K562 (cell line): ENCODE measurements around the gene CCDC116. TPM values are rescaled to one million over a fixed set of nuclear protein-coding genes. Genes with fewer than 3 reads are reported as not detected.

Experiments
- ATF3 ChIP-seq, 2 experiments: fragments of 450-650 bp in 1 of 2; sonication (generic) in 1 of 2; formaldehyde crosslinking in 1 of 2; IDR thresholded peaks in 1 of 2; conservative IDR thresholded peaks in 1 of 2; 2 replicates each; pipeline versions ENCODE4 v1.6.1 to v1.8.1; 2016 to 2023; ENCODE audit warnings: mild to moderate bottlenecking in 2 of 2, moderate library complexity in 2 of 2, inconsistent platforms in 1 of 2, missing genetic modification reagents in 1 of 2
- HNRNPK ChIP-seq: fragments of 200-400 bp; formaldehyde crosslinking; IDR thresholded peaks from one replicate; pipeline ENCODE4 v1.6.1; 2018; ENCODE audit warnings: mild to moderate bottlenecking, low read depth, low read length; ENCODE audit not compliant: poor library complexity, severe bottlenecking
- NFE2 ChIP-seq: IDR thresholded peaks from 2 replicates; pipeline ENCODE4 v1.6.1; 2014; ENCODE audit warnings: antibody characterized with exemption, low read depth
- NFRKB ChIP-seq: fragments of 450-650 bp; IDR thresholded peaks from 2 replicates; pipeline ENCODE4 v1.6.1; 2016; ENCODE audit warnings: low read depth
- PURB ChIP-seq: sonication (generic); formaldehyde crosslinking; IDR thresholded peaks from 2 replicates; pipeline ENCODE4 v1.9.0; 2021; ENCODE audit warnings: low read depth, mild to moderate bottlenecking, missing genetic modification reagents
- WHSC1 ChIP-seq: IDR thresholded peaks from one replicate; pipeline ENCODE4 v1.6.1; 2012; ENCODE audit warnings: low read length, control low read depth, inconsistent platforms
- ZBTB17 ChIP-seq: fragments of 450-650 bp; formaldehyde crosslinking; IDR thresholded peaks from 2 replicates; pipeline ENCODE4 v1.4.0; 2020; ENCODE audit warnings: mild to moderate bottlenecking
- ZBTB40 ChIP-seq, 2 experiments: fragments of 450-650 bp in 1 of 2; sonication (generic) in 1 of 2; formaldehyde crosslinking in 1 of 2; IDR thresholded peaks; 2 replicates each; pipeline versions ENCODE4 v1.7.1 to v1.9.0; 2016 to 2022; ENCODE audit warnings: inconsistent platforms in 1 of 2, mild to moderate bottlenecking in 1 of 2, missing genetic modification reagents in 1 of 2
- ZNF41 ChIP-seq: fragments of 250-450 bp; sonication (Bioruptor Pico); conservative IDR thresholded peaks from 2 replicates; pipeline ENCODE4 v1.4.0; 2020; ENCODE audit warnings: mild to moderate bottlenecking
- ZNF830 ChIP-seq: fragments of 250-450 bp; sonication (Bioruptor Pico); IDR thresholded peaks from 2 replicates; pipeline ENCODE4 v1.5.0; 2021; ENCODE audit warnings: mild to moderate bottlenecking
- polyA plus RNA-seq, 8 experiments: library from polyadenylated mRNA; depleted of rRNA in 4 of 8; stranded (reverse) in 5 of 8; unstranded in 3 of 8; fragments of >200 nt; fragmentation: Nextera tagmentation in 2 of 8; fragmentation: Illumina TruSeq in 1 of 8; extraction: Ambion mirVana in 2 of 8; extraction: Trizol in 1 of 8; gene quantifications; 2 replicates each; pipeline versions ENCODE4 v1.2.1 to v1.2.3, GENCODE V29; 2011 to 2014; ENCODE audit warnings: inconsistent platforms in 1 of 8, missing spikeins in 1 of 8
- total RNA-seq, 7 experiments: library from RNA; depleted of rRNA in 6 of 7; stranded (reverse); fragments of >200 nt in 6 of 7; fragmentation: Illumina TruSeq in 2 of 7; extraction: Trizol in 2 of 7; gene quantifications; 2 replicates each; pipeline versions ENCODE4 v1.2.1 to v1.2.3, GENCODE V29; 2011 to 2021; ENCODE audit warnings: low replicate concordance in 1 of 7
- TF ChIP-seq, protein P1 (sequence below): fragments of 450-650 bp; formaldehyde crosslinking; IDR thresholded peaks from 2 replicates; pipeline ENCODE4 v1.4.0; 2020; ENCODE audit warnings: mild to moderate bottlenecking, moderate library complexity
- TF ChIP-seq, protein P2 (sequence below), 2 experiments: fragments of 450-650 bp; conservative IDR thresholded peaks; 2 replicates each; pipeline ENCODE4 v1.6.1; 2017; ENCODE audit warnings: mild to moderate bottlenecking in 2 of 2, moderate library complexity in 2 of 2

The CCDC116 gene
- total and polyA plus RNA-seq, 9 of the 15 experiments (the other 6 are each of a cell fraction or from before 2014, with no cell fraction given) = 1.6 to 11.3 (median 4.7) TPM

DNA sequence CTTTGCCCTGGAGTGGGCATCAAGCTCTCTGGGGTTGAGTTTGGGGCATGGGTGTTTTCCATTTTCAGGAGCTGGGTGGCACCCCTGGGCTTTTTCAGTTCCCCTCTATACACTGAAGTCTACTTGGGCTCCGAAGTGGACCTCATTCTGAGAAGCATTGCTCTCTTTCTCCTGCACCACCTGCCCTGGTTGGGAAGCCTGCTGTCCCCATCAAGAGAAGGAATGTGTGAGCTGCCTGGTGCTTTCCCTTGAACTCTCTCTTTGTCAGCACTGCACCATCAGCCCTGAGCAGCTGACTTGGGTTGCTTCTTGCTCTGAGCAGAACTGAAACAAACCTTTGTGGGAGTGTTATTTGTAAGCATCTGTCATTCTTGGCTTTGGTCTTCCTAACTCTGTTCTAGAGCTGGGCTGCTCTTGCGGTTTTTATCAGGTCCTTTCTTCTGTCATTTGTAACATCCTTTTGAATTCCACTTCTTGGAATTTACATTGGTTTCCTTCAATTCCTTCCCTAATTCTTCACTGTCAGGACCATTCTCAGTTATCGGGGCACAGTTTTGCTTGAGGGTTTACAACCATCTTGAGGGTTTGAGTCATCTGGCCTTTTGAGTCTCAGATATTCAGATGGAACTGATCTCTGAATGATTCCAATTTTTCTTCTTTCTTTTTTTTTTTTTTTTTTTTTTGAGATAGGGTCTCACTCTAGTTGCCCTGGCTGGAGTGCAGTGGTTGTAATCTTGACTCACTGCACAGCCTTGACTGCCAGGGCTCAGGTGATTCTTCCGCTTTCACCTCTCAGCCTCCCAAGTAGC lies 44.6 kb upstream of the CCDC116 start (continued):
- no peak for TF ChIP-seq ZBTB40 (IDR thresholded peaks at IDR 0.05)
- 0 out of 2 replicates have a peak, but pooled peaks have one; percentile 56 for TF ChIP-seq ZBTB40 (CRISPR knock-in tag; IDR thresholded peaks at IDR 0.05)
- no peak for TF ChIP-seq ATF3 (IDR thresholded peaks at IDR 0.05)
- peak; percentile 55; the same call in 1 of the 2 replicates for TF ChIP-seq ATF3 (CRISPR knock-in tag; conservative IDR thresholded peaks at IDR 0.05)
- peak; percentile 30 for TF ChIP-seq ZNF41 (CRISPR knock-in tag)
- TF ChIP-seq, protein P1, sequence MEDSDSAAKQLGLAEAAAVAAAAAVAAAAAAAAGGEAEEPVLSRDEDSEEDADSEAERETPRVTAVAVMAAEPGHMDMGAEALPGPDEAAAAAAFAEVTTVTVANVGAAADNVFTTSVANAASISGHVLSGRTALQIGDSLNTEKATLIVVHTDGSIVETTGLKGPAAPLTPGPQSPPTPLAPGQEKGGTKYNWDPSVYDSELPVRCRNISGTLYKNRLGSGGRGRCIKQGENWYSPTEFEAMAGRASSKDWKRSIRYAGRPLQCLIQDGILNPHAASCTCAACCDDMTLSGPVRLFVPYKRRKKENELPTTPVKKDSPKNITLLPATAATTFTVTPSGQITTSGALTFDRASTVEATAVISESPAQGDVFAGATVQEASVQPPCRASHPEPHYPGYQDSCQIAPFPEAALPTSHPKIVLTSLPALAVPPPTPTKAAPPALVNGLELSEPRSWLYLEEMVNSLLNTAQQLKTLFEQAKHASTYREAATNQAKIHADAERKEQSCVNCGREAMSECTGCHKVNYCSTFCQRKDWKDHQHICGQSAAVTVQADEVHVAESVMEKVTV (CRISPR knock-in tag) = peak; percentile 30; the same call in 1 of the 2 replicates
- no peak for TF ChIP-seq NFE2
- no peak for TF ChIP-seq PURB (CRISPR knock-in tag)
- peak; percentile 90 for TF ChIP-seq ZBTB17 (CRISPR knock-in tag)
- TF ChIP-seq WHSC1 = peak; percentile 36
- no peak for TF ChIP-seq HNRNPK
- no peak for TF ChIP-seq NFRKB
- no peak for TF ChIP-seq ZNF830
- TF ChIP-seq, protein P2, sequence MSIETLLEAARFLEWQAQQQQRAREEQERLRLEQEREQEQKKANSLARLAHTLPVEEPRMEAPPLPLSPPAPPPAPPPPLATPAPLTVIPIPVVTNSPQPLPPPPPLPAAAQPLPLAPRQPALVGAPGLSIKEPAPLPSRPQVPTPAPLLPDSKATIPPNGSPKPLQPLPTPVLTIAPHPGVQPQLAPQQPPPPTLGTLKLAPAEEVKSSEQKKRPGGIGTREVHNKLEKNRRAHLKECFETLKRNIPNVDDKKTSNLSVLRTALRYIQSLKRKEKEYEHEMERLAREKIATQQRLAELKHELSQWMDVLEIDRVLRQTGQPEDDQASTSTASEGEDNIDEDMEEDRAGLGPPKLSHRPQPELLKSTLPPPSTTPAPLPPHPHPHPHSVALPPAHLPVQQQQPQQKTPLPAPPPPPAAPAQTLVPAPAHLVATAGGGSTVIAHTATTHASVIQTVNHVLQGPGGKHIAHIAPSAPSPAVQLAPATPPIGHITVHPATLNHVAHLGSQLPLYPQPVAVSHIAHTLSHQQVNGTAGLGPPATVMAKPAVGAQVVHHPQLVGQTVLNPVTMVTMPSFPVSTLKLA (conservative IDR thresholded peaks at IDR 0.05) = no peak
